Stimulated activated CD8-positive, alpha-beta memory T cell treated with anti-CD3 and anti-CD28 coated beads, Interleukin-15, amount 100 ng/mL, for 4 hours (primary cell): ENCODE results near the gene OR4F6.

ENCODE experiments used
- DNase-seq, 2 donors: peaks; one replicate each; pipeline ENCODE4 v3.0.0-alpha.2; 2020; ENCODE audit warnings: low read depth in 2 of 2

Gene OR4F6

GRCh38 chr15:101804941-101805340 lies 1.6 kb downstream of the OR4F6 start:
- no peak for DNase-seq

DNA sequence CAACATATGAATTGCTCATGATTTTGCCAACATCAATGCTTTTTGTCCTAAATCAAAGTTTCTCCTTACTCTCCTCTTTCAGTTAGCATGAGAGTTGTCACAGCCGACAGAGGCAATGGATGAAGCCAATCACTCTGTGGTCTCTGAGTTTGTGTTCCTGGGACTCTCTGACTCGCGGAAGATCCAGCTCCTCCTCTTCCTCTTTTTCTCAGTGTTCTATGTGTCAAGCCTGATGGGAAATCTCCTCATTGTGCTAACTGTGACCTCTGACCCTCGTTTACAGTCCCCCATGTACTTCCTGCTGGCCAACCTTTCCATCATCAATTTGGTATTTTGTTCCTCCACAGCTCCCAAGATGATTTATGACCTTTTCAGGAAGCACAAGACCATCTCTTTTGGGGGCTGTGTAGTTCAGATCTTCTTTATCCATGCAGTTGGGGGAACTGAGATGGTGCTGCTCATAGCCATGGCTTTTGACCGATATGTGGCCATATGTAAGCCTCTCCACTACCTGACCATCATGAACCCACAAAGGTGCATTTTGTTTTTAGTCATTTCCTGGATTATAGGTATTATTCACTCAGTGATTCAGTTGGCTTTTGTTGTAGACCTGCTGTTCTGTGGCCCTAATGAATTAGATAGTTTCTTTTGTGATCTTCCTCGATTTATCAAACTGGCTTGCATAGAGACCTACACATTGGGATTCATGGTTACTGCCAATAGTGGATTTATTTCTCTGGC lies 2.5 kb downstream of the OR4F6 start:
- DNase-seq, result no peak

DNA sequence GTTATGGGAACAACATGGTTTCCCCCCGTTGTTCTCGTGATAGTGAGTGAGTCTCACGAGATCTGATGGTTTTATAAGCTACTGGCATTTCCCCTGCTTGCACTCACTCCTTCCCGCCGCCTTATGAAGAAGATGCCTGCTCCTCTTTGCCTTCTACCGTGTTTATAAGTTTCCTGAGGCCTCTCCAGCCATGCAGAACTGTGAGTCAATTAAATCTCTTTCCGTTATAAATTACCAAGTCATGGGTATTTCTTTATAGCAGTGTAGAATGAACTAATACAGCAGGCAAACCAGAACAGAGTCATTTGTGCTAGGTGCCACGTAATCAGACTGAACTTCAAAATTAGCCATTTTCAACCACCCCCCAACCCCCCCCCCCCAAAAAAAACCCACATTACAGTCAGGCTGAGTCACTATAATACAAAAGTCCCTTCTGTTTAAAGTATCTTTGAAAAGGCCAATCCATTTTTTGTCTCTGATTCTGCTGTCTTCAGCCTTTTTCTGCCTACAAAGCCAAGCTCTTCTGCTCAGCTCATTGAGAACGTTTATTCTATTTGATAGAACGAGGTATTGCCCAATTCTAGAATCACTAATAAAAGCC lies 4.1 kb downstream of the OR4F6 start:
- no peak for DNase-seq

DNA sequence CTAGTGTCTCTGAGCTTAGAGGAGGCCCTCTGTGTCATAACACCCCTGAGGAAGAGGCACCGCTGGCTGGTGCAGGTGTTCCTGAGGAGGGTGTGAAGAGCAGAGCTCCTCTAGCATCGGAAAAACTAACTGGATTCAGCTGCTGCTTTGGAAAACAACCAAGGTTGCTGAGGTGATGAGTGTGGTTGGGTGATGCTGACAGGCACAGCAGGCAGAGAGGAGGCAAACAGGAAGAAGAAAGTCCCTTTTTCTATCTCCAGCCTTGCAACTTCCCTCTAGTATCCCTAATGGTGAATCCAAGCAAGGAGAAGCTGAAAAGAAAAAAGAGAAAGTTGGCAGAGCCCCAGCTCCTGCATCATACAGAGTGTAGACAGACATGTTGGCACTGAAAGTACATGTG lies 4.9 kb downstream of the OR4F6 start:
- DNase-seq, result no peak

- DNase-seq, result no peak
These were observed 7.1 kb downstream of the OR4F6 start for GRCh38 chr15:101810456-101810855.

- no peak for DNase-seq
These were observed 7.6 kb downstream of the OR4F6 start for GRCh38 chr15:101810876-101811275.

DNA sequence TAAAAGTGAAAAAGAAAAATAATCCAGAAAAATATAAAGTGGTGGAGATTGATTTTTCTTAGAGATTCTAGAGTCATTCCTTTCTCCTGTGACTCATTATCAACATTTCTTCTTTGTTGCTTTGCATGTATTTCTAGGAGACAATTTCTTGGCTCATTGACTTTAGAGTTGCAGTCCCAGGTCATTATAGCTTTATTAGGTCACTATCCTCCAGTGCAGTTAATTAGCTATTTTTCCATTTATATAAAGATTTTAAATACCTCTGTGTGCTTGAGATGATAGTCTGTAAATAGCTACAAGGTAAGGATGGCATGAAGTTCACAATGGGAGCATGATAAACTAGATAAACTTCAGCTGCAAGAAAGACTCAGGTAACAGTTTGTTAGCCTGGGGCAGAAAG lies 8.6 kb downstream of the OR4F6 start, which contains the start of gene OR4F15:
Gene OR4F15, plus strand, starts transcription at position 301 of the 400 bp plus-strand sequence. CDS start 5,985 bp downstream, outside the sequence.
- DNase-seq, result no peak

- DNase-seq, result no peak
These were observed 10.7 kb downstream of the OR4F6 start for GRCh38 chr15:101813803-101814534.

DNA sequence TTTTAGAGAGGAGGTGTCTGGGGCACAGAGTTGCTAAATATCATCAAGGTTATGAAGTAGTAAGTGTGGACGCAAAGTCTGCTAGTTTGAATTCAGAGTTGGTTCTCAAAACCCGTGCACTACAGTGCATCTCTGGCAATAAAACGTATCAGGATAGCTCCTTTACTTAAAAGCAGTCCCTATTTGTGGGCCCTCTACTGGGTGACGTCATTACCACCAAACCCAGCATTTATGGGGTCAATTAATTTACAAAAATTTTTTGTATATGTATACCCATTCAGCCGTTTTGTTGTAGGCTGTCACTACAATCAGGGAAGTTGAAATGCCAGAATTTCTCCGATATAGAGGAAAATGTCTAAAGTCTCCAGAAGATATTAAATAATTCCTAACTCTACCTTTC lies 17.5 kb downstream of the OR4F6 start:
- no peak for DNase-seq

DNA sequence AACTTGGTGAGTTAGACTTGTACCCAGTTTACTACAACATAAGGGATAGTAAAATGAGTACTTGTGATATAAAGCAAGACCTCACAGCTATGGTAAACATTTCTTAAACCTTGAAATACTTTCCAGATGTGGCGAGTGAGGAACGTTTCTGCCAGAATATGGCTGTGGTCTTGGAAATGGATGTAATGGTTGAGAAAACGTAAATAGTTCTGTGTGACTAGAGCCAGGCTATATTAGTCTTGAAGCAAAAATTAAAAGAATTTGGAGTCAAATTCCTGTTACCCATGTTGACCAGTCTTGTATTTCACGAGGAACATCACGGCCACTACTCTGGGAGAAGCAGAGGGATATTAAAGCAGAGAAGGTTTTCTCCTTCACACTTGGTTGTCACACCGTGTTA lies 23.9 kb downstream of the OR4F6 start:
- DNase-seq, result no peak

- no peak for DNase-seq
These were observed 25.5 kb downstream of the OR4F6 start for GRCh38 chr15:101828774-101829173.

DNA sequence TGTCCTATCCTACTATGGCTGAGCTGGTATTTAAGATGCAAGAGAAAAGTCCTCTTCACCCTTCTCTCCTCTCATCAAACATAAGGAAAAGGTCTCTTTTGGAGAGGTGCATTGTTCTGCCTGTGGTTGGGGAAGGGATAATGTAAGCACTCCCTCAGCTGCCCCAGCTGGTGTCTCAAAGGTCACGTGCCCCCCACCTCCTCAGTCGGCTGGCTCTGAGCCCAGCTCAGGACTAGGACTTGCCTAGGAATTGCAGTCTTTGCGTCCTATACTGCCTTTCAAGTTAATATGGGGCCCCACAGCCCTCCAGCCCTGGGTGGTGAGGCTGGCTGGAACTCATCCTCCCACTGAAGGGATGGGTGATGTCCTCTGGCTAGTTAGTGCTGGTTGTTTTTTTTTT lies 38.3 kb downstream of the OR4F6 start:
- DNase-seq, result no peak

DNA sequence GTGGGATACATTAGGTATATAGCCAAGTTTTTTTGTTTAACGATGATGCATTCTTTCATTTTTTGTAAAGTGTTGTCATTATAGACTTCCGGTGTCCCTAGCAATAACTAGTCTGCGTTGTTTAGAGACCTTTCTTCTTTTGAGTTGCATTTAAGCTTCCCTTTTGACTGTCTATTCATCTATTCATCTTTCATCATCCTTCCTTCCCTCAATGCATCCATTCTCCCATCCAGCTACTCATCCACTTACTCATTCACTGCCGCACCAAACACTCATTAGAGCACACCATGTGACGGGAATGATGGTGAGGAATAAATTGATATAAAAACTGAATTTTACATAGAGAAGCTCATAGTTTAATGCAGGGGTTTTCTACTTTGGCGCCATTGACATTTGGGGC lies 41.6 kb downstream of the OR4F6 start:
- DNase-seq, result no peak

- no peak for DNase-seq
These were observed 49.0 kb downstream of the OR4F6 start for GRCh38 chr15:101852356-101852755.
